Naive B cell (primary cell): Measurements from ENCODE around the gene ELF2. TPM values are rescaled to one million over a fixed set of nuclear protein-coding genes. Genes with fewer than 3 reads are reported as not detected.
A peak's percentile ranks its signal among the peaks of the same experiment; 100 is the strongest.
"Not testable (repeated sequence)": the region's sequence is repeated elsewhere in the genome, so short reads cannot be mapped to it uniquely, and the experiment has no call there.

Experiments used
- ATAC-seq, 2 donors: fragments of 150-1000 bp; cut with Tn5 transposase; 2 replicates each; pipeline ENCODE4 v1.10.0; 2021; ENCODE audit warnings: low read depth in 2 of 2, mild to moderate bottlenecking in 2 of 2, moderate library complexity in 2 of 2
- DNase-seq: peaks from one replicate; pipeline ENCODE4 v3.0.0; 2022
- H3K27ac Mint-ChIP-seq, 6 donors: one replicate each; pipeline ENCODE4 v1.8.0; 2020 to 2022; ENCODE audit warnings: mild to moderate bottlenecking in 6 of 6, mixed read lengths in 6 of 6, moderate library complexity in 5 of 6, inconsistent platforms in 2 of 6
- H3K27me3 Mint-ChIP-seq, 3 donors: one replicate each; pipeline ENCODE4 v1.8.0; 2021 to 2022; ENCODE audit warnings: mixed read lengths in 3 of 3, mild to moderate bottlenecking in 1 of 3
- H3K36me3 Mint-ChIP-seq, 2 donors: one replicate each; pipeline ENCODE4 v1.8.0; 2020 to 2022; ENCODE audit warnings: mixed read lengths in 2 of 2, inconsistent platforms in 1 of 2, mild to moderate bottlenecking in 1 of 2
- H3K4me1 Mint-ChIP-seq, 3 donors: one replicate each; pipeline ENCODE4 v1.8.0; 2020 to 2022; ENCODE audit warnings: mixed read lengths in 3 of 3, inconsistent platforms in 1 of 3, mild to moderate bottlenecking in 1 of 3, moderate library complexity in 1 of 3
- H3K4me3 Mint-ChIP-seq, 8 donors: one replicate each; pipeline ENCODE4 v1.8.0; 2020 to 2022; ENCODE audit warnings: mild to moderate bottlenecking in 8 of 8, mixed read lengths in 8 of 8, moderate library complexity in 8 of 8, inconsistent platforms in 2 of 8
- H3K9me3 Mint-ChIP-seq, 7 donors: one replicate each; pipeline ENCODE4 v1.8.0; 2020 to 2022; ENCODE audit warnings: mixed read lengths in 7 of 7, mild to moderate bottlenecking in 5 of 7, inconsistent platforms in 2 of 7, moderate library complexity in 1 of 7
- polyA plus RNA-seq, 6 donors: library from polyadenylated mRNA; unstranded; fragments of 300-500 nt; fragmentation: Illumina TruSeq; gene quantifications; one replicate each; pipeline ENCODE4 v1.2.3, GENCODE V29; 2021; ENCODE audit warnings: low read depth in 6 of 6

The ELF2 gene
- 10 to 100 TPM; 40.5 to 56.7 (median 45.9) TPM for polyA plus RNA-seq

- no peaks in the 10 kb centered on the region for H3K9me3 Mint-ChIP-seq
- no peaks in the 10 kb centered on the region for H3K27me3 Mint-ChIP-seq
- DNase-seq: peak; percentile 87
- H3K4me1 Mint-ChIP-seq: peaks cover 6 to 24% (median 10%) of the 10 kb centered on the region in 3 donors
- peak within 1 kb of the TSS; percentile 87 to 97 (median 95) for H3K4me3 Mint-ChIP-seq
- peak within 1 kb of the TSS; percentile 98 to 100 (median 98) for H3K27ac Mint-ChIP-seq
- no peaks in the 10 kb centered on the region for H3K36me3 Mint-ChIP-seq
- ATAC-seq: peak; percentile 53 to 57
Observed at GRCh38 chr4:139177049-139177868, at the start of gene ELF2. ELF2 (minus strand) TSS chr4:139177218; CDS start chr4:139137701, 39,517 bp downstream.

- H3K4me3 Mint-ChIP-seq: no peak overlapping the region
- no peak for ATAC-seq
- peaks cover 9 to 11% (median 11%) of the 10 kb centered on the region in 3 donors for H3K4me1 Mint-ChIP-seq
- no peaks in the 10 kb centered on the region for H3K27me3 Mint-ChIP-seq
- H3K27ac Mint-ChIP-seq: peak overlapping the region in 1 of 6 donors; percentile 21
- H3K36me3 Mint-ChIP-seq: no peaks in the 10 kb centered on the region
- H3K9me3 Mint-ChIP-seq: peaks cover 0 to 7% (median 0%) of the 10 kb centered on the region in 7 donors
- no peak for DNase-seq
Observed at GRCh38 chr4:139223682-139224317, 46.8 kb upstream of the ELF2 start.

GRCh38 chr4:139222215-139222614 is 45.2 kb upstream of the ELF2 start:
- Mint-ChIP-seq H3K27me3 (no peaks in the 10 kb centered on the region), H3K9me3 (peaks cover 0 to 7% (median 0%) of the 10 kb centered on the region in 7 donors), H3K36me3 (no peaks in the 10 kb centered on the region), H3K4me1 (peaks cover 6 to 9% (median 6%) of the 10 kb centered on the region in 3 donors), H3K4me3 (no peak overlapping the region), H3K27ac (no peak overlapping the region)
- ATAC-seq: no peak
- DNase-seq: no peak

GRCh38 chr4:139221687-139222086 is 44.7 kb upstream of the ELF2 start:
- DNase-seq (no peak), ATAC-seq (no peak)
- H3K4me1 Mint-ChIP-seq: peaks cover 6 to 9% (median 6%) of the 10 kb centered on the region in 3 donors
- no peak overlapping the region for H3K4me3 Mint-ChIP-seq
- H3K27ac Mint-ChIP-seq: peak overlapping the region in 1 of 6 donors; percentile 39
- H3K27me3 Mint-ChIP-seq: no peaks in the 10 kb centered on the region
- H3K9me3 Mint-ChIP-seq: peaks cover 0 to 7% (median 0%) of the 10 kb centered on the region in 7 donors
- no peaks in the 10 kb centered on the region for H3K36me3 Mint-ChIP-seq

- Mint-ChIP-seq H3K27ac (peak overlapping the region in 3 of 6 donors; percentile 59 to 80 (median 79)), H3K4me3 (peak overlapping the region in 1 of 8 donors; percentile 55), H3K36me3 (no peaks in the 10 kb centered on the region), H3K9me3 (peaks cover 0 to 7% (median 0%) of the 10 kb centered on the region in 7 donors), H3K4me1 (peaks cover 9 to 13% (median 13%) of the 10 kb centered on the region in 3 donors), H3K27me3 (no peaks in the 10 kb centered on the region)
- DNase-seq (no peak), ATAC-seq (no peak)
Observed at GRCh38 chr4:139219450-139220055, 42.5 kb upstream of the ELF2 start.

GRCh38 chr4:139214039-139214534 is 37.1 kb upstream of the ELF2 start:
- no peaks in the 10 kb centered on the region for H3K9me3 Mint-ChIP-seq
- H3K27me3 Mint-ChIP-seq: no peaks in the 10 kb centered on the region
- peak overlapping the region in 4 of 8 donors; percentile 12 to 58 (median 34) for H3K4me3 Mint-ChIP-seq
- ATAC-seq (peak; percentile 100), DNase-seq (peak; percentile 64)
- no peaks in the 10 kb centered on the region for H3K36me3 Mint-ChIP-seq
- H3K4me1 Mint-ChIP-seq: peaks cover 13 to 19% (median 14%) of the 10 kb centered on the region in 3 donors
- H3K27ac Mint-ChIP-seq: peak overlapping the region; percentile 30 to 90 (median 77)

- not testable (repeated sequence) for DNase-seq
- peaks cover 13 to 19% (median 14%) of the 10 kb centered on the region in 3 donors for H3K4me1 Mint-ChIP-seq
Observed at GRCh38 chr4:139213633-139214032, 36.6 kb upstream of the ELF2 start.

GRCh38 chr4:139212900-139213299 is 35.9 kb upstream of the ELF2 start:
- DNase-seq: no peak
- no peak for ATAC-seq
- Mint-ChIP-seq H3K4me3 (no peak overlapping the region), H3K27me3 (no peaks in the 10 kb centered on the region), H3K4me1 (peaks cover 13 to 19% (median 14%) of the 10 kb centered on the region in 3 donors), H3K36me3 (no peaks in the 10 kb centered on the region), H3K27ac (no peak overlapping the region), H3K9me3 (no peaks in the 10 kb centered on the region)

More at GRCh38 chr4:139213633-139214032, 36.6 kb upstream of the ELF2 start:
- H3K4me3 Mint-ChIP-seq: peak overlapping the region in 3 of 8 donors; percentile 17 to 58 (median 41)
- H3K27me3 Mint-ChIP-seq, H3K9me3 Mint-ChIP-seq, H3K36me3 Mint-ChIP-seq, ATAC-seq: not testable (repeated sequence)
- peak overlapping the region; percentile 30 to 90 (median 77) for H3K27ac Mint-ChIP-seq

- ATAC-seq: no peak
- Mint-ChIP-seq H3K27me3 (no peaks in the 10 kb centered on the region), H3K9me3 (no peaks in the 10 kb centered on the region), H3K4me3 (no peak overlapping the region), H3K27ac (no peak overlapping the region), H3K36me3 (no peaks in the 10 kb centered on the region), H3K4me1 (peaks cover 13 to 21% (median 14%) of the 10 kb centered on the region in 3 donors)
- DNase-seq: no peak
Observed at GRCh38 chr4:139210486-139210885, 33.5 kb upstream of the ELF2 start.

GRCh38 chr4:139209470-139210063 is 32.5 kb upstream of the ELF2 start:
- DNase-seq (no peak), ATAC-seq (no peak)
- H3K36me3 Mint-ChIP-seq: no peaks in the 10 kb centered on the region
- peak overlapping the region in 1 of 6 donors; percentile 38 for H3K27ac Mint-ChIP-seq
- H3K4me3 Mint-ChIP-seq: no peak overlapping the region
- no peaks in the 10 kb centered on the region for H3K27me3 Mint-ChIP-seq
- peaks cover 9 to 14% (median 11%) of the 10 kb centered on the region in 3 donors for H3K4me1 Mint-ChIP-seq
- H3K9me3 Mint-ChIP-seq: no peaks in the 10 kb centered on the region

GRCh38 chr4:139208404-139208945 is 31.5 kb upstream of the ELF2 start:
- peak; percentile 27 for DNase-seq
- Mint-ChIP-seq H3K27ac (peak overlapping the region in 3 of 6 donors; percentile 14 to 58 (median 42)), H3K4me3 (no peak overlapping the region), H3K9me3 (no peaks in the 10 kb centered on the region), H3K27me3 (no peaks in the 10 kb centered on the region), H3K4me1 (peaks cover 0 to 3% (median 0%) of the 10 kb centered on the region in 3 donors), H3K36me3 (no peaks in the 10 kb centered on the region)
- ATAC-seq: peak; percentile 59 to 73

GRCh38 chr4:139207873-139208403 is 30.9 kb upstream of the ELF2 start:
- Mint-ChIP-seq H3K9me3 (no peaks in the 10 kb centered on the region), H3K36me3 (no peaks in the 10 kb centered on the region), H3K4me3 (no peak overlapping the region), H3K27ac (peak overlapping the region in 4 of 6 donors; percentile 8 to 70 (median 62)), H3K27me3 (no peaks in the 10 kb centered on the region), H3K4me1 (peaks cover 0 to 1% (median 0%) of the 10 kb centered on the region in 3 donors)
- DNase-seq (no peak), ATAC-seq (peak in 1 of 2 donors; percentile 50)
